Measurements from ENCODE around the gene OGFOD3. TPM values are rescaled to one million over a fixed set of nuclear protein-coding genes. Genes with fewer than 3 reads are reported as not detected.

The OGFOD3 gene
- total and polyA plus RNA-seq, 9 of the 15 experiments (the other 6 are each of a cell fraction or from before 2014, with no cell fraction given), result 0.69 to 44.7 (median 18.9) TPM

GRCh38 chr17:82458179-82458884 lies 39.9 kb upstream of the OGFOD3 start, which contains the start of gene NARF (continued):
- 0 out of 2 replicates have a peak, but pooled peaks have one; percentile 19 for TF ChIP-seq ZBTB33 (CRISPR knock-in tag; IDR thresholded peaks at IDR 0.05)
- no peak for TF ChIP-seq RHOXF2B (CRISPR knock-in tag; conservative IDR thresholded peaks at IDR 0.05)
- peak; percentile 22; the same call in 1 of the 2 replicates for TF ChIP-seq ZNF24 (IDR thresholded peaks at IDR 0.05)
- 0 out of 2 replicates have a peak, but pooled peaks have one; percentile 31 for TF ChIP-seq FOXJ2 (tag; IDR thresholded peaks at IDR 0.05)
- peak; percentile 86 for TF ChIP-seq CCNT2 (IDR thresholded peaks at IDR 0.05; ENCODE audit: borderline replicate concordance, extremely low read depth, insufficient read length, low read depth, low read length)
- TF ChIP-seq ZNF589 (CRISPR knock-in tag; IDR thresholded peaks at IDR 0.05; ENCODE audit: low read depth), result peak; percentile 84
- TF ChIP-seq E2F5 (CRISPR knock-in tag; IDR thresholded peaks at IDR 0.05), result no peak
- TF ChIP-seq STAT5B (CRISPR knock-in tag; IDR thresholded peaks at IDR 0.05), result no peak
- TF ChIP-seq POLR2AphosphoS5 (IDR thresholded peaks at IDR 0.05; ENCODE audit: control insufficient read depth, insufficient read depth, low read depth, low read length), result peak; percentile 83
- TF ChIP-seq ZBTB12 (CRISPR knock-in tag; IDR thresholded peaks at IDR 0.05), result 0 out of 2 replicates have a peak, but pooled peaks have one; percentile 40
- peak; percentile 94 for TF ChIP-seq ASH1L (IDR thresholded peaks at IDR 0.05; ENCODE audit: borderline replicate concordance, low read depth, partially characterized antibody)
- TF ChIP-seq PHB (CRISPR knock-in tag; IDR thresholded peaks at IDR 0.05), result peak; percentile 73; the same call in 1 of the 2 replicates
- TF ChIP-seq EP400 (IDR thresholded peaks at IDR 0.05), result peak; percentile 97
- TF ChIP-seq ZBTB9 (CRISPR knock-in tag; IDR thresholded peaks at IDR 0.05), result peak; percentile 87; the same call in 1 of the 2 replicates
- peak; percentile 98 for TF ChIP-seq NRF1 (conservative IDR thresholded peaks at IDR 0.05 in 1 of 2, IDR thresholded peaks at IDR 0.05 in 1 of 2)
- TF ChIP-seq NFATC3 (IDR thresholded peaks at IDR 0.05), result no peak
- TF ChIP-seq SAP30 (IDR thresholded peaks at IDR 0.05; ENCODE audit: borderline replicate concordance, insufficient read depth, low read depth, low read length, poor library complexity, severe bottlenecking), result peak; percentile 17
- peak; percentile 73 for TF ChIP-seq ZNF740 (CRISPR knock-in tag; IDR thresholded peaks at IDR 0.05)
- TF ChIP-seq ZNF740 (tag; IDR thresholded peaks at IDR 0.05), result no peak
- no peak for TF ChIP-seq ZNF121 (CRISPR knock-in tag; conservative IDR thresholded peaks at IDR 0.05)
